Nephron progenitor cell (in vitro differentiated cells): Measurements from ENCODE around the gene POLG2.

ENCODE experiments used
- DNase-seq: peaks from one replicate; pipeline ENCODE4 v3.0.0; 2021
- H3K27ac Mint-ChIP-seq: 2 replicates; pipeline ENCODE4 v1.8.0; 2021; ENCODE audit warnings: mild to moderate bottlenecking, moderate library complexity, mixed read lengths
- H3K27me3 Mint-ChIP-seq: 2 replicates; pipeline ENCODE4 v1.8.0; 2021; ENCODE audit warnings: mild to moderate bottlenecking, low read depth, mixed read lengths; ENCODE audit not compliant: poor library complexity
- H3K36me3 Mint-ChIP-seq: 2 replicates; pipeline ENCODE4 v1.8.0; 2021; ENCODE audit warnings: low read depth, mixed read lengths
- H3K4me1 Mint-ChIP-seq: 2 replicates; pipeline ENCODE4 v1.8.0; 2021; ENCODE audit warnings: mixed read lengths
- H3K4me3 Mint-ChIP-seq: 2 replicates; pipeline ENCODE4 v1.8.0; 2021; ENCODE audit warnings: mild to moderate bottlenecking, moderate library complexity, mixed read lengths
- H3K9me3 Mint-ChIP-seq: 2 replicates; pipeline ENCODE4 v1.8.0; 2021; ENCODE audit warnings: mild to moderate bottlenecking, moderate library complexity, mixed read lengths
- CTCF ChIP-seq: fragments of 200-600 bp; sonication (generic); IDR thresholded peaks from 2 replicates; pipeline ENCODE4 v1.5.0; 2021; ENCODE audit warnings: antibody characterized with exemption

The POLG2 gene

GRCh38 chr17:64448665-64449512 is 48.0 kb downstream of the POLG2 start, which contains the start of gene MILR1:
TSS of gene MILR1 (plus strand) at chr17:64449115. CDS start at chr17:64449169, 54 bp downstream.
- Mint-ChIP-seq H3K4me3 (no peak within 1 kb of the TSS), H3K36me3 (no peaks in the 10 kb centered on the region), H3K9me3 (no peaks in the 10 kb centered on the region), H3K4me1 (no peaks in the 10 kb centered on the region), H3K27me3 (peaks cover 11% of the 10 kb centered on the region), H3K27ac (peak within 1 kb of the TSS; percentile 54)
- no peak for DNase-seq
- no peak for TF ChIP-seq CTCF

GRCh38 chr17:64447526-64447925 is 49.3 kb downstream of the POLG2 start:
- H3K4me1 Mint-ChIP-seq = no peaks in the 10 kb centered on the region
- no peak for DNase-seq
- TF ChIP-seq CTCF = no peak
- no peak overlapping the region for H3K27ac Mint-ChIP-seq
- H3K36me3 Mint-ChIP-seq = no peaks in the 10 kb centered on the region
- peaks cover 7% of the 10 kb centered on the region for H3K27me3 Mint-ChIP-seq
- no peak overlapping the region for H3K4me3 Mint-ChIP-seq
- H3K9me3 Mint-ChIP-seq = no peaks in the 10 kb centered on the region

- no peak overlapping the region for H3K4me3 Mint-ChIP-seq
- no peak overlapping the region for H3K27ac Mint-ChIP-seq
- H3K4me1 Mint-ChIP-seq = peaks cover 5% of the 10 kb centered on the region
- no peak for TF ChIP-seq CTCF
- DNase-seq = no peak
- peaks cover 4% of the 10 kb centered on the region for H3K36me3 Mint-ChIP-seq
- H3K27me3 Mint-ChIP-seq = peaks cover 7% of the 10 kb centered on the region
- peaks cover 22% of the 10 kb centered on the region for H3K9me3 Mint-ChIP-seq
Measured at GRCh38 chr17:64443086-64443760, 53.6 kb downstream of the POLG2 start.

- Mint-ChIP-seq H3K27ac (peak overlapping the region; percentile 36), H3K4me1 (peaks cover 5% of the 10 kb centered on the region)
- no peak for DNase-seq
Measured at GRCh38 chr17:64442541-64442971, 54.3 kb downstream of the POLG2 start.

GRCh38 chr17:64441772-64442540 is 54.9 kb downstream of the POLG2 start:
- peaks cover 5% of the 10 kb centered on the region for H3K4me1 Mint-ChIP-seq
- H3K4me3 Mint-ChIP-seq = no peak overlapping the region
- H3K27me3 Mint-ChIP-seq = peaks cover 10% of the 10 kb centered on the region
- peak overlapping the region; percentile 36 for H3K27ac Mint-ChIP-seq
- peaks cover 6% of the 10 kb centered on the region for H3K36me3 Mint-ChIP-seq
- DNase-seq = no peak
- TF ChIP-seq CTCF = no peak
- H3K9me3 Mint-ChIP-seq = peaks cover 34% of the 10 kb centered on the region

More at GRCh38 chr17:64442541-64442971, 54.3 kb downstream of the POLG2 start:
- Mint-ChIP-seq H3K27me3 (peaks cover 10% of the 10 kb centered on the region), H3K9me3 (peaks cover 28% of the 10 kb centered on the region), H3K36me3 (peaks cover 4% of the 10 kb centered on the region), H3K4me3 (no peak overlapping the region)
- no peak for TF ChIP-seq CTCF
